Measurements from ENCODE around the gene CACNA1A. TPM values are rescaled to one million over a fixed set of nuclear protein-coding genes. Genes with fewer than 3 reads are reported as not detected.

The CACNA1A gene
- total RNA-seq, 6 experiments from 2014 or later: 0.11 TPM; not detected in 5

DNA sequence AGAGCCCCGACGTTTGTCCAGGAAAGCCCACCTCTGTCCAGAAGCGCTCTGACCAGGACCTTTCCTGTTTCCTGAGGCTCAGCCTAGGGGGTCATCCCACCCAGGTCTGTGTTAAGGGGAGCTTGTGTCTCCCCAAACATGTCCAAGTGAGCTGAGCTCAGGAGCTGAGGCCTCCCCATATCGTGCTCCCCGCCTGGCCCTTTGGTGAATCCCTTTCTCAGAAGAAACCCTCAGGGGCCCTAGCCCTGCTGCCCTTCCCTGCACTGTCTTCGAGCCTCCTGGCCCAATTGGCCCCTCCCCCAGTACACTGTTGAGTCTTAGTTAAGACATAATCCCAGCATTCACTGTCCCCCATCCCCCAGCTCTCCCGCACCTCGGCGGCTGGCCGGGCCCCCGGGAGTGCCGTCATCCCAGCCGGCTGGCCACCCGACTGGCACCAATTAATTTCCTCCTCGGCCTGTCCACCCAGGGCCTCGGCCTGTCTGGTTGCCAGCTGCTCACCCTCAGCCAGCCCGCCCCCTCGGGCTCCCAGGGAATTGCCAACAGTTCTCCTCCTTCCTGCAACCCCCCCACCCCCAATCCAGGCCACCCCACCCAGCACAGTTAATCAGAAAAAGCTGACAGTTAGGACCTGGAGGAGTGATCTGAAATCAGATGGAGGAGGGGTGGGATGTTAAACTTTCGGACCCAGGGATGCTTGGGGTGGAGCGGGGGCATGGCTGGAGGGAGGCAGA, 342.5 kb downstream of the CACNA1A start:
- intact Hi-C loops (cut with DNase I): no loop called here
- peak overlapping the region; percentile 82 to 88 (median 88) for H3K27ac ChIP-seq
- TF ChIP-seq, protein P1, sequence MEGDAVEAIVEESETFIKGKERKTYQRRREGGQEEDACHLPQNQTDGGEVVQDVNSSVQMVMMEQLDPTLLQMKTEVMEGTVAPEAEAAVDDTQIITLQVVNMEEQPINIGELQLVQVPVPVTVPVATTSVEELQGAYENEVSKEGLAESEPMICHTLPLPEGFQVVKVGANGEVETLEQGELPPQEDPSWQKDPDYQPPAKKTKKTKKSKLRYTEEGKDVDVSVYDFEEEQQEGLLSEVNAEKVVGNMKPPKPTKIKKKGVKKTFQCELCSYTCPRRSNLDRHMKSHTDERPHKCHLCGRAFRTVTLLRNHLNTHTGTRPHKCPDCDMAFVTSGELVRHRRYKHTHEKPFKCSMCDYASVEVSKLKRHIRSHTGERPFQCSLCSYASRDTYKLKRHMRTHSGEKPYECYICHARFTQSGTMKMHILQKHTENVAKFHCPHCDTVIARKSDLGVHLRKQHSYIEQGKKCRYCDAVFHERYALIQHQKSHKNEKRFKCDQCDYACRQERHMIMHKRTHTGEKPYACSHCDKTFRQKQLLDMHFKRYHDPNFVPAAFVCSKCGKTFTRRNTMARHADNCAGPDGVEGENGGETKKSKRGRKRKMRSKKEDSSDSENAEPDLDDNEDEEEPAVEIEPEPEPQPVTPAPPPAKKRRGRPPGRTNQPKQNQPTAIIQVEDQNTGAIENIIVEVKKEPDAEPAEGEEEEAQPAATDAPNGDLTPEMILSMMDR (IDR thresholded peaks at IDR 0.05): no peak
- no peak for TF ChIP-seq POLR2A (IDR thresholded peaks at IDR 0.05)
- H3K4me3 ChIP-seq: peak overlapping the region in 1 of 3 donors; percentile 56
- 36% methylated on average over 15 of the region's 20 CpGs for WGBS (ENCODE audit: insufficient coverage, low coverage, low lambda C conversion rate, missing lambda C conversion rate)
- H3K4me1 ChIP-seq: peaks cover 0 to 34% (median 11%) of the 10 kb centered on the region in 4 donors
- no peaks in the 10 kb centered on the region for H3K36me3 ChIP-seq
- DNase-seq: peak; percentile 62 to 71 (median 68)
- no peaks in the 10 kb centered on the region for H3K9me3 ChIP-seq
- ATAC-seq: peak in 1 of 4 donors; percentile 2
- no peaks in the 10 kb centered on the region for H3K27me3 ChIP-seq

DNA sequence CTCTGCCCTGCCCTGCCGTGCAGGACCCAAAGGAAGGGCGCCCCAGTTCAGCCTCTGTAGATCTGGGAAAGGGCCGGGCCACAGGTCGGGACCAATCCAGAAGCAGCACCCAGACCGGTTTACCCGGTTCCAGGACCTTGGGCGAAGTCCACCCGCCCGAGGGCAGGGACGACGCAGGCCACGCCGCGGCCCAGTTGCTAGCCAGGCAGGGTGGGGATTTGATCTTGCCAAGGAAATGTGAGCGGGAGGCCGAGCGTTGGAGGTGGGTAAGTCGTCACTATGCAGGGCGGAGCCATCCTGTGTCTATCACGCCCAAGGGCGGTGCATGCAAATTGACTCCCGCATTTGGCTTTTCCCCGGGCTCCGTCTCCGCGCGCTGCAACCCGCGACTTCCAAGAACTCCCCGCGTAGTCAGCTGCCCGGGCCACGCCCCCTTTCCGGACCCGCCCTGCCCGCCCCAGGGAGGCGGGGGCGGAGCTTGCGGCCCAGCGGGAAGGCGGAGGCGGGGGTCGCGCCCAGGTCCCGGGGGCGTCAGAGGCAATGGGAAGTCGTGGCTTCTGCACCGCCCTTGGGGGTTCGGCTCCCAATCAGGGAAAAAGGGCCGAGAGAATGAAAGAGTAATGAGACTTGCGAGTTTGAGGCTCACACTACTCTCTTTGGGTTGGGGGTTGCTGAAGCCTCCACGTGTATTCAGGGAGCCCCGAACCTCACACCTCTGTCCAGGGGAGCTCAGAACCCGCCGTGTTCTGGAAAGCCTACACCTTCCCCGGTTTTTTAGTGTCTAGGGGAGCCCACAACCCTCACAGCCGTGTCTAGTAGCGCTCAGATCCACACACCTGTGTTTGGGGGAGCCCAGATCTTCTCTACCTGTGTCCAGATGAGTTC, 343.3 kb downstream of the CACNA1A start:
- H3K27me3 ChIP-seq: no peaks in the 10 kb centered on the region
- 8% methylated on average over 7 of the region's 58 CpGs for WGBS (ENCODE audit: insufficient coverage, low coverage, low lambda C conversion rate, missing lambda C conversion rate)
- H3K4me1 ChIP-seq: peaks cover 0 to 31% (median 11%) of the 10 kb centered on the region in 4 donors
- H3K9me3 ChIP-seq: no peaks in the 10 kb centered on the region
- peak overlapping the region; percentile 27 to 56 (median 46) for H3K4me3 ChIP-seq
- TF ChIP-seq, protein P1 (IDR thresholded peaks at IDR 0.05): no peak
- TF ChIP-seq POLR2A (IDR thresholded peaks at IDR 0.05): peak; percentile 70
- ATAC-seq: peak; percentile 80 to 93 (median 90)
- intact Hi-C loops (cut with DNase I): no loop called here
- peak; percentile 99 for DNase-seq
- H3K36me3 ChIP-seq: no peaks in the 10 kb centered on the region
- peak overlapping the region; percentile 82 to 88 (median 88) for H3K27ac ChIP-seq

DNA sequence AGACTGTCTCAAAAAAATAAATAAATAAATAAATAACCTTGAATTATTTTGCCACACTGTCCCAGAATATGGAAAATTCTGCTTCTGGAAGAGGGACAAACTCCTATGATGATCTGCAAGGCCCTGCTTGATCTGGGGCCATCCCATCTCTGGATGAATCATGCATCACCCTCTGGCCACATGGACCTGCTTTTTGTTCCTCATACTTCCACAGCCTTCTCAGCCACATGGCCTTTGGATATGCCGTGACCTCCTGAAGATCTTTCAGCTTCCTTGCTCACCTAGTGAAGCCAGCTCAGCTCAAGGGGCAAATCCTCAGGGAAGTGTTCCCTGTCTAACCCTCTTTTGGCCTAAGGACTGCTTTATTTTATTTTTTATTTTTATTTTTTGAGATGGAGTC, 345.7 kb downstream of the CACNA1A start:
- Histone ChIP-seq H3K27me3 (no peaks in the 10 kb centered on the region), H3K4me3 (no peak overlapping the region), H3K4me1 (peaks cover 0 to 28% (median 12%) of the 10 kb centered on the region in 4 donors), H3K27ac (no peak overlapping the region), H3K36me3 (no peaks in the 10 kb centered on the region), H3K9me3 (no peaks in the 10 kb centered on the region)
- intact Hi-C loops (cut with DNase I): no loop called here
- WGBS (ENCODE audit: insufficient coverage, low coverage, low lambda C conversion rate, missing lambda C conversion rate): 56% methylated on average over 1 of the region's 1 CpG
- no peak for TF ChIP-seq POLR2A (IDR thresholded peaks at IDR 0.05)
- TF ChIP-seq, protein P1 (IDR thresholded peaks at IDR 0.05): no peak
- DNase-seq (no peak), ATAC-seq (no peak)

DNA sequence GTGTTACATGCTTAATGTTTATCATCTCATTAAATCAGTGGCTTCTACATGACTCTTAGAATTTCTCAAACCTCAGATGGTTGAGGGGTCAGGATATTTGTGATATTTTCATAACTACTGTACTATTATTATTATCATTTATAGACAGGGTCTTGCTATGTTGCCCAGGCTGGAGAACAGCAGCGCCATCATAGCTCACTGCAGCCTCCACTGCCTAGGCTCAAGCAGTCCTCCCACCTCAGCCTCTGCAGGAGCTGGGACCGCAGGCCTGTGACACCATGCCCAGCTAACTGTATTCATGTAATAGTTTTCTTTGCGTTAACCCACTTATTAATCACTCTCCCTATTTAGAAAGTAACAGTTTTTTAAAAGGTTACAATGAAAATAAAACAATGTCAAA, 346.6 kb downstream of the CACNA1A start:
- DNase-seq: no peak
- intact Hi-C loops (cut with DNase I): no loop called here
- no peaks in the 10 kb centered on the region for H3K27me3 ChIP-seq
- H3K27ac ChIP-seq: no peak overlapping the region
- TF ChIP-seq POLR2A (IDR thresholded peaks at IDR 0.05): no peak
- TF ChIP-seq, protein P1 (IDR thresholded peaks at IDR 0.05): no peak
- no peaks in the 10 kb centered on the region for H3K36me3 ChIP-seq
- H3K4me3 ChIP-seq: no peak overlapping the region
- H3K4me1 ChIP-seq: peaks cover 0 to 28% (median 12%) of the 10 kb centered on the region in 4 donors
- ATAC-seq: no peak
- H3K9me3 ChIP-seq: no peaks in the 10 kb centered on the region
- 91% methylated on average over 3 of the region's 3 CpGs for WGBS (ENCODE audit: insufficient coverage, low coverage, low lambda C conversion rate, missing lambda C conversion rate)
